ENCODE data around the gene DAPP1.
"Not testable (repeated sequence)": the region's sequence is repeated elsewhere in the genome, so short reads cannot be mapped to it uniquely, and the experiment has no call there.

GRCh38 chr4:99770842-99771241 is 45.8 kb upstream of the DAPP1 start:
- TF ChIP-seq, protein P1, sequence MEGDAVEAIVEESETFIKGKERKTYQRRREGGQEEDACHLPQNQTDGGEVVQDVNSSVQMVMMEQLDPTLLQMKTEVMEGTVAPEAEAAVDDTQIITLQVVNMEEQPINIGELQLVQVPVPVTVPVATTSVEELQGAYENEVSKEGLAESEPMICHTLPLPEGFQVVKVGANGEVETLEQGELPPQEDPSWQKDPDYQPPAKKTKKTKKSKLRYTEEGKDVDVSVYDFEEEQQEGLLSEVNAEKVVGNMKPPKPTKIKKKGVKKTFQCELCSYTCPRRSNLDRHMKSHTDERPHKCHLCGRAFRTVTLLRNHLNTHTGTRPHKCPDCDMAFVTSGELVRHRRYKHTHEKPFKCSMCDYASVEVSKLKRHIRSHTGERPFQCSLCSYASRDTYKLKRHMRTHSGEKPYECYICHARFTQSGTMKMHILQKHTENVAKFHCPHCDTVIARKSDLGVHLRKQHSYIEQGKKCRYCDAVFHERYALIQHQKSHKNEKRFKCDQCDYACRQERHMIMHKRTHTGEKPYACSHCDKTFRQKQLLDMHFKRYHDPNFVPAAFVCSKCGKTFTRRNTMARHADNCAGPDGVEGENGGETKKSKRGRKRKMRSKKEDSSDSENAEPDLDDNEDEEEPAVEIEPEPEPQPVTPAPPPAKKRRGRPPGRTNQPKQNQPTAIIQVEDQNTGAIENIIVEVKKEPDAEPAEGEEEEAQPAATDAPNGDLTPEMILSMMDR (IDR thresholded peaks at IDR 0.05), result not testable (repeated sequence)
- TF ChIP-seq POLR2A (IDR thresholded peaks at IDR 0.05), result not testable (repeated sequence)

All from right lobe of liver (tissue), 4 donors.